Measurements from ENCODE around the gene HEXA.

Gene HEXA

DNA sequence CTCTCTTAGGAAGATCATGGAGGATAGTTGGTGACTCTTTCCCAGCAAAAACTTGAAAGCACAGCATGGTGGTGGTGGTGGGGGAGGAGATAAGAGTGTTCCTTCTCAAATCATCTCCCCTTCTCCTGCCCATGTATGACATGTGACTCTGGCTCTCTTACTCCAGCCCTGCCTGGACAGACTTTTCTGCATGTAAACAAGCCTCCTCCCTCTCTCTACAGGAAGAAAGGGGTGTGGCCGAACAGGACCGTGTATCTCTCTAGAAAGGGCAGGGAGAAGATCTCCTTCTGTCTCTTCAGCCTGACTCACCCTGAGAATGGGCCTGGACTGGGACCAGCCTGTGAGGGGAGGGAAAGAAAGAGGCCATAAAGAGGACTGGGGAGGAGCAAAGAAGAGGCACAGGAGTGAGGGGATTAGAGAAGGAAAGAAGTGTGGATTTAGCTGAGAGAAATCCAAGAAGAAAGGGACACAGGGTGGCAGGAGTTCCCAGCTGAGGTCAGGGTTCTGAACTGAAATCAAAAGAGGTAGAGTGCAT is 57.3 kb downstream of the HEXA start:
- DNase-seq: no peak

DNA sequence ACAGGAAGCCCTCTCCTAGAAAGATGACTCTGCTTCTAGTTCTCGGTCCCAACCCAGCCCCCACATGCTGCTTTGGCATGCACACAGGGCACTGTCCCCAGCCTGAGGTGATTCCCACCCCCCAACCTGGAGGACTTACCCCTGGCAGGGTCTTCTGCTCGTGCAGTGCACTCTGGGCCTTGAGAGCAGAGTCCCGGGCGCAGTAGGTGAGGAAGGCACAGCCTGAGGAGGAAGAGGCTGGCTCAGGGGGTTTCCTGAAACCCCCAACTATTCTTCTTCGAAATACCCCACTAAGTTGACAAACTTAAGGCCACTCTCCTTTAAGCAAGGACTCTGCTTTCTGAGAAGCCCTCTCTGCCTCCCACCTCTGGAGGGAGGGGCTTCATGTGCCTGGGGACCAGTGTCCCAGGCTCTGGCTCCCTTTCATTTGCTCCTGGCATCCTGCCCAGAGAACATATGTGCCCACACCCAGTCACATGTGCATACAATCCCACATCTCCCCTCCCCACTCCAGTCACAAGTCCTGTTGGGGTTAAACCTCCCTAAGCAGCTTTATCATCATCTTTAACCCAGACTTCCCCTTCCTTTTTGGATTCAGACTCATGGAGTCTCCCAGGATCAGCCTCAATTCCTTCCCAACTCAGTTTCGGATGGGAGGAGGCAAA is 60.0 kb downstream of the HEXA start:
- DNase-seq: no peak

DNA sequence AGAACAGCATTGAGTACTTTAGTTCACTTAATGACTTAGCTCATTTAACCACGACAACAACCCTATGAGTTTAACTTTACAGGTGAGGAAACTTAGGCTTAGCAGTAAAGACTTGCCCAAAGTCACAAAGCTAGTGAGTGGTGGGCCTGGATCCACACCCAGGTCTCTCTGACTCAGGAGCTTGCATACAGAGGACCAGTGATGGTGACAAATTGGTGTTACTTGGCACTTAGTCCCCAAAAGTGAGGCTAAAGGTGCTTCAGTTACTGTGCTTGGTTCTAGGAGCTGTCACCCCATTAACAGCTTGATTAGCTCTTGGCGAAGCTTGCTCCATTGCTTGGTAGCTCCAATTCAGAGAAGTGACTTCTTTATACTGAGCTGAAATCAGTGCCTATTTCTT is 61.9 kb downstream of the HEXA start:
- no peak for DNase-seq

DNA sequence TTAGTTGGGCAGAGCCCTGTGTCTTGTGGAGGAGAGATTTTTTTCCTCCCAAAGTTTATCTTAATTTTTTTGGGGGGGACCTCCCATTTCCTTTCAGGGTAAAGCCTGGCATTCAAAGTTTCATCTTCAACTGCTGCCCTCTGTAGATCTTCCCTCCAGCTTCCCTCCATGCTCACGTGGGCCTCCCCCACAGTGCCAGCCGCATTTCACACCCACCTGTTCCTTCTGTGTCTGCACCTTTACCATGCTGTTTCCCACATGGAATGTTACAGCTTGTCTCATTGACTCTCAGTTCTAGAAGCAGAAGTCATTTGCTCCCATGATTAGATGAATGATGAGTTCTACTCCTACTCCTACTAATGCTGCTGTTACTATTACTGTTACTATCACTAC is 62.4 kb downstream of the HEXA start:
- DNase-seq: no peak

DNA sequence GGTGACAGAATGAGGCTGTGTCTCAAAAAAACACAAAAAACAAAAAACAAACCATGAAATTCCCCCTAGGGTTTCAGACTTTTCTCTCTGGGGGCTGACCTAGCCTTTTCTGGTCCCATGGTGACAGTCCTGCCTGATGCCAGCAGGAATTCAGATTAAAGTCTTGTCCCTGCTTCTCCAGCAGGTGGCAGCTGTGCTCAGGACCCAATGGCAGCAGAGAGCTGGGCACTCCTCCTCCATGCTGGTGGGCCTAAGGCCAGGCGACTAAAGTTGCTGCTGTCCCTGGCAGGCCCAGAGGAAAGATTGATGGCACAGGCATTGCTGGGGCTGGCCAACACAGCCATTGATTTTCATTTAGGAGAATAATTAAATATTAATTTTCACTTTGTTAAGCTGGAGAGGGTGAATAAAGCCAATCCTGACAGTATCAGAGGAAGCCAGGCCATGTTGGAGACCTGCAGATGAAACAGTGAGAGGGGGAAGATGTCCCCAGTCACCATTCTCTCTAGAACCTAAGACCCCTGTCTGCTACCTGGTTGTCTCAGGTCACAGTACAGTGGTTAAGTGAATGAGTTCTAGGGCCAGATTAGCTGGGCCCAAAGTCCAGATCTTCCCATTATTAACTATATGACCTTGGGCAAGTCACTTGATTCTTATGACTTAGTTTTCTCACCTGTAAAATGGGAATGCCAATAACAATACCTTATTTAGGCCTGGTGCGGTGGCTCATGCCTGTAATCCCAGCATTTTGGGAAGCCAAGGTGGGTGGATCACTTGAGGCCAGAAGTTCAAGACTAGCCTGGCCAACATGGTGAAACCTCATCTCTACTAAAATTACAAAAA is 63.0 kb downstream of the HEXA start:
- DNase-seq: peak in 4 of 5 donors; percentile 30 to 56 (median 38)

DNA sequence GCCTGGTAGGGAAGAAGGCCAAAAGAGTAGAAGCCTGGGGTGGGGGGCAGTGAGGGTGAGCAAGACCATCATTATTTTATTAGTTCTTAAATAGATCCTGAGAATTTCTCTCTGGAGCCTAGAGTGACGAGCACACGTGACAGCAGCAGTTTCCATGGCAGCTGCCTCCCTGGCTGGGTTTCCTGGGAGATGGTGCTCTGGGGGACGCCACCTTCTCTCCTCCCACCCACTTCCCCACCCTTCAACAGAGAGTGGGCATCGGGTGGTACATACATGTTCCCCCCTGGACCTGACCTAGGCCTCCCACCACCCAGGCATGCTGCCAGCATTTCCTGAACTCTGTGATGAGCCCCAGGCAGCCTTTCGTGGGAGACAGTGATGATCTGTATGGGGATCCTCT is 68.8 kb downstream of the HEXA start:
- DNase-seq: no peak

DNA sequence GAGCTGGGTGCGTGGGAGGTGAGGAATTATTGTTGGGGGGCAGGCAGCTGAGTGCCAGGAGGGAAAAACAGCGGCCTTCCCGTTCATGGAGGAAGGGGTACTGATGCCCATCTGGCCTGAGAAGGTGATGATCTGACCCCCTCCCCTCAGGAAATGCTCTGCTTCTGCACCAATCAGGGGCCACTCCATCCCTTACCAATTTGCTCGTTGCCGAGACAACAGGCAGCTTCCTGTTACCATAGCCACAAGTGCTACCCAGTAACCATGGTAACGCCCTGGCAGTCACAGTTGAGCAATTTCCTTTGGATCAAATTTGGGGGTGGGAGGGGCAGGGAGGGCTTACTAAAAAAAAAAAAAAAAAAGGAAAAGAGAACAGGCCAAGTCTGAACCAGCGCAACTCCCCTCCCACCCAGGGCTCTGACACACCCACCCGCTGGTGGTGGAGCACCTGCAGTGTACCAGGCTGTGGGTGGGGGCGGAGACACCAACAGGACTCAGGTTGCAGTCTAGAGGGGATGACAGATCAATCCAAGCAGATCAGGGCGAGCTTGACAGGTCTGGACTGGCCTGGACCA is 69.5 kb downstream of the HEXA start:
- DNase-seq: peak in 4 of 5 donors; percentile 30 to 66 (median 34)

DNA sequence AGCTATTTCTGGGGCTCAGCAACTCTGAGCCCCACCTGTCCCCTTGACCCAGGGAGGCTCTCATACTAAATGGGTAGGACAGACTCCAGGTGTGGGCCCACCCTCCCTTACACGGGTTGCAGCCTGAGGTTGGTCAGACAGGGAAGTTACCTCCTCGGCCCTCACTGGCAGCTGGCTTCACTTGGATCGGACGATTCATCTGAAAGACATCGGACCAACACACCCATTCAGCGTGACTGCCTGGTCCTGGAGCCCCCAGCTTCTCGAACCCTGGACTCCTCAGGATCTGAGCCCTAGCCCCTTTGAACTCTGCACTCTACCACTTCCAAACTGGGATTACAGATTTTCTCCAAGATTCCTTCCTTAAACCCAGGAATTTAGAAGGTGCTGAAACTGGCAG is 71.2 kb downstream of the HEXA start:
- no peak for DNase-seq

DNA sequence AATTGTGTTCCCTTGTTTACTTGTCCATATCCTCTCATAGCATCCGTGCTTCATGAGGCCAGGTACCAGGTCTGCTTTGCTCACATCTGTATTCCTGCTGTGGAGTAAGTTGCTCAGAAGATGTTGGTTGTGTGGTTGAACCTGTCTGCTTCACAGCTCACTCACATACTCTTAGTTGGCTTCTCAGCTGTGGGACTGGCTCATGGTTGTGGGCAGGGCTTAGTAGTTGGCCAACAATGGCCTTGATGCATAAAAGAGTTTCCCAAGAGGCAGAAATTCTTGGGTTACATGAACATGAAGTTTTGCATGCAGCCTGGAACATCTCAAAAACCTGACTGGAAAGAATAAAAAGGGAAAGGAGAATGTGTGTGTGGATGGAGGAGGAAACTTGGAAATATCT is 72.9 kb downstream of the HEXA start:
- DNase-seq: no peak

All from T-helper 1 cell (primary cell).